GM12892 (cell line): ENCODE data around the gene ATRN.

Source experiments
- POLR2A ChIP-seq: IDR thresholded peaks from 2 replicates; pipeline ENCODE4 v1.6.1; 2011; ENCODE audit warnings: low read depth, low read length, control low read depth
- TAF1 ChIP-seq: IDR thresholded peaks from 2 replicates; pipeline ENCODE4 v1.6.1; 2011; ENCODE audit warnings: low read depth, mild to moderate bottlenecking, control low read depth, low read length, borderline replicate concordance

- TF ChIP-seq POLR2A (no peak), TAF1 (no peak)
Observed at GRCh38 chr20:3653921-3654320, 183.1 kb downstream of the ATRN start.
